ENCODE measurements around the gene SECISBP2L.

The SECISBP2L gene

GRCh38 chr15:49059491-49059890, 13.2 kb upstream of the SECISBP2L start:
- no peak for DNase-seq

- DNase-seq = no peak
These were observed 12.3 kb upstream of the SECISBP2L start for GRCh38 chr15:49058559-49058958.

GRCh38 chr15:49055630-49056029, 9.4 kb upstream of the SECISBP2L start:
- no peak for DNase-seq

GRCh38 chr15:49052662-49053061, 6.4 kb upstream of the SECISBP2L start:
- DNase-seq = no peak

GRCh38 chr15:49047456-49047855, 1.2 kb upstream of the SECISBP2L start:
- DNase-seq = no peak

GRCh38 chr15:49045751-49046219, 461 bp downstream of the SECISBP2L start:
- no peak for DNase-seq

GRCh38 chr15:49044766-49045606, 1.3 kb downstream of the SECISBP2L start:
- DNase-seq = no peak

GRCh38 chr15:49044002-49044401, 2.2 kb downstream of the SECISBP2L start:
- DNase-seq = no peak

GRCh38 chr15:49042165-49042564, 4.1 kb downstream of the SECISBP2L start:
- no peak for DNase-seq

- no peak for DNase-seq
These were observed 4.8 kb downstream of the SECISBP2L start for GRCh38 chr15:49041426-49041825.

GRCh38 chr15:49040151-49040550, 6.1 kb downstream of the SECISBP2L start:
- DNase-seq = no peak

GRCh38 chr15:49038382-49038781, 7.9 kb downstream of the SECISBP2L start:
- DNase-seq = peak in 1 of 2 experiments; percentile 4

- peak in 1 of 2 experiments; percentile 5 for DNase-seq
These were observed 8.7 kb downstream of the SECISBP2L start for GRCh38 chr15:49037546-49037940.

GRCh38 chr15:49036650-49037545, 9.3 kb downstream of the SECISBP2L start:
- DNase-seq = no peak

- DNase-seq = no peak
These were observed 10.4 kb downstream of the SECISBP2L start for GRCh38 chr15:49035825-49036224.

- DNase-seq = no peak
These were observed 13.6 kb downstream of the SECISBP2L start for GRCh38 chr15:49032601-49033145.

- DNase-seq = no peak
These were observed 14.4 kb downstream of the SECISBP2L start for GRCh38 chr15:49031804-49032203.

- DNase-seq = no peak
These were observed 19.5 kb downstream of the SECISBP2L start for GRCh38 chr15:49026700-49027099.

- DNase-seq = no peak
These were observed 21.4 kb downstream of the SECISBP2L start for GRCh38 chr15:49024840-49025239.

GRCh38 chr15:49023354-49023753, 22.9 kb downstream of the SECISBP2L start:
- no peak for DNase-seq

GRCh38 chr15:49015896-49016295, 30.4 kb downstream of the SECISBP2L start:
- no peak for DNase-seq

- no peak for DNase-seq
These were observed 46.9 kb downstream of the SECISBP2L start for GRCh38 chr15:48999314-48999713.

GRCh38 chr15:48996276-48996675, 50.0 kb downstream of the SECISBP2L start:
- DNase-seq = no peak

All from NCI-H446 (cell line).